HG03571 (cell line): ENCODE results near the gene CFLAR.

Experiments used
- ATAC-seq: cut with Tn5 transposase; IDR thresholded peaks from one replicate; pipeline ENCODE4 v1.9.1; 2021; ENCODE audit not compliant: unreplicated experiment

The CFLAR gene

DNA sequence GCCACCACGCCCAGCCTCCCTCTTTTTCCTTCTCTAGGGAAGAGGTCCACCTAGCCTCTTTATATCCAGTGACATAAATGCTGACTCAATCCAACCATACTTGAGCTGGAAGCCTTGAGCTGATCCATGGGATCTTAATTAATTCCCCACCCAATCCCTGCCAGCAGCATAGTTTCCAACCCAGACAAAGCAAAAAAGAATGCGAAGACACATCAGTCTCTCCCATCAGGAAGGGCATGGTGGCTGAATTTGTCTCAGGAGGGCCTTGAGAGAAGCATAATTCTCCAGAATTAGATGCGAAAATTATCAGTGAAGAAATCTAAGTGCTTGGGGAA, 89.5 kb downstream of the CFLAR start:
- no peak for ATAC-seq

DNA sequence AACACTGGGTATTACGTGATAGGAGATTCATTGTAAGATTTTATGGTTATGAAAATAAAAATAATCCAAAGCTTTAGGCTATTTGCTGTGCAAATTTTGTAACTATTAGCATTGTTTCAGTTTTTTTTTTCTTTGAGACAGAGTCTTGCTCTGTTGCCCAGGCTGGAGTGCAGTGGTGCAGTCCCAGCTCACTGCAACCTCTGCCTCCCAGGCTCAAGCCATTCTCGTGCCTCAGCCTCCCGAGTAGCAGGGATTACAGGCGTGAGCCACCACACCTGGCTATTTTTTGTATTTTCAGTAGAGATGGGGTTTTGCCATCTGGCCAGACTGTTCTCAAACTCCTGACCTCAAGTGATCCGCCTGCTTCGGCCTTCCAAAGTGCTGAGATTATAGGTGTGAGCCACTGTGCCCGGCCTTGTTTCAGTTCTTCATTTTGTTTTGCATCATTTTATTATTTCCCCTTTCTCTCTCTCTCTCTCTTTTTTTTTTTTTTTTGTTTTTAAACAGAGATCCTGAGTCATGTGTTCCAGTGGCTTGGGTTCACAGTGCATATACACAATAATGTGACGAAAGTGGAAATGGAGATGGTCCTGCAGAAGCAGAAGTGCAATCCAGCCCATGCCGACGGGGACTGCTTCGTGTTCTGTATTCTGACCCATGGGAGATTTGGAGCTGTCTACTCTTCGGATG, 92.7 kb downstream of the CFLAR start:
- peak; percentile 56 for ATAC-seq

DNA sequence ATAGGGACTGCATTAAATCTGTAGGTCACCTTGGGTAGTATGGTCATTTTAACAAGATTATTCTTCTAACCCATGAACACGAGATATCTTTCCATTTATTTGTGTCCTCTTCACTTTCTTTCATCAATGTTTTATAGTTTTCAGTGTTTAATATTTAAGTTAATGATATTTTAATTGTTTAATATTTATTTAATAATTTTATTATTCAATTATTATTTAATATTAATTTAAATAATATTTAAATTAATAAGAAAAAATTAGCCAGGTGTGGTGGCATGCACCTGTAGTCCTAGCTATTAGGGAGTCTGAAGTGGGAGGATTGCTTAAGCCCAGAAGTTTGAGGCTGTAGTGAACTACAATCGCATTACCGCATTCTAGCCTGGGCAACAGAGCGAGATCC, 100.0 kb downstream of the CFLAR start:
- no peak for ATAC-seq

DNA sequence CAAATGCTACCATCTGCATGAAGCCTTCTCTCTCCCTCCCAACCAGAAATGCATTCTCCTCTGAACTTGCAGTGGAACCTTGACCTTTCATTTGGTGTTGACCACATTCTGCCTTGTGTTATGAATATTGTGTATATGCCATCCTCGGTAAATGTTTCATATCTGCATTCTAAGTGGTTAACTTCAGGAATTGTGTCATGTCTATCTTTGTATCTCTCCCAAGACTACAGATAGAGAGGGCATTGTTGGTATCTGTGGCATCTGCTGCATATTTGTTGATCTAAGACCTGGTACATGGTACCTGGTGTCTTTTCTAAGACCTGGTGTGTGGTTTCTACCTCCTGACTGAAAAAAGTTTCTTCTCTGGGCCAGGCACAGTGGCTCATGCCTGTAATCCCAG, 101.0 kb downstream of the CFLAR start:
- no peak for ATAC-seq

DNA sequence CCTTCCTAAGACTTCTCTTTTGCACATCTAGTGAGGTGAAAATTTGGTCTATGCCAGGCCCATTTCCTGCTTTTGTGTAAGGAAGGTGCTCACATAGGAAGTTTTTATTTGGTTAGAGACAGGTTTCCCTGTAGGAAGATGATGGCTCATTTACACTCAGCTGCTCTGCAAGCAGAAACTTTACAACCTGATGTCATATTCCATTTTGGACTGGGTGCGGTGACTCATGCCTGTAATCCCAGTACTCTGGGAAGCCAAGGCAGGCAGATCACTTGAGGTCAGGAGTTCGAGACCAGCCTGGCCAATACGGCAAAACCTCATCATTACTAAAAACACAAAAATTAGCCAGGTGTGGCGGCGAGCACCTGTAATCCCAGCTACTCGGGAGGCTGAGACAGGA, 102.8 kb downstream of the CFLAR start:
- no peak for ATAC-seq

DNA sequence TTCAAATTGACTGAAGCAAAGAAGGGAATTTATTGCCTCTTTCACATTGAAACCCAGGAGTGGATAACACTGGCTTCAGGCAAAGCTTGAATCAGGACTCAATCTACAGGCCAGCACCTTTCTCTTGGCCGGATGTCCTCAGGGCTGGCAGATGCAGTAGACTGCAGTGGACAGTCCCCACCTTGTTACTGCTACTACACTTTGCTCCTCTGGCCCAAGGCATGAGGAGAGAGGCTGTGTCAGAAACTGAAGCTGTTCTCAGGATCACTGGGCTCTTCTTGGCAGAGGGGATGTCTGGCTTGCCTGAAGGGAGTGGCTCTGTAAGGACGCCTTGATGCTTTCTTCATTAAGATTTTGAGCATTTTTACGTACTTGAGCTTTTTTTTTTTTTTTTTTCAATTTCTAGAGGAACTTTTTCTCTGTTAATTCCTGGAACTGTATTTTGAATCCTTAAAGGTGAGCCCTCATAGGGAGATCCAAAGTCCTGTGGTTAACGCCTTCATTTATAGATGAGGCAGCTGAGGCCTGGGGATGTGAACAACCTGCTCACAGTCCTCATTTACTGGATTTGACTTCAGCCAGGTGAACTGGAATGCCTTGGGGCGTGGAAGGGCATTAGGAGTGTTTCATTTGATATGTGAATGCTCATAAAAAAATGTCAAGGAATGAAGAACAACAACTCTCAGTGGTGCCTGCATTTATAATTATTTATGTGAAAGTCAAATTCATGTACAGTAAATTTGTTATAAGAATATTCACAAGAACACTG, 103.5 kb downstream of the CFLAR start:
- no peak for ATAC-seq

DNA sequence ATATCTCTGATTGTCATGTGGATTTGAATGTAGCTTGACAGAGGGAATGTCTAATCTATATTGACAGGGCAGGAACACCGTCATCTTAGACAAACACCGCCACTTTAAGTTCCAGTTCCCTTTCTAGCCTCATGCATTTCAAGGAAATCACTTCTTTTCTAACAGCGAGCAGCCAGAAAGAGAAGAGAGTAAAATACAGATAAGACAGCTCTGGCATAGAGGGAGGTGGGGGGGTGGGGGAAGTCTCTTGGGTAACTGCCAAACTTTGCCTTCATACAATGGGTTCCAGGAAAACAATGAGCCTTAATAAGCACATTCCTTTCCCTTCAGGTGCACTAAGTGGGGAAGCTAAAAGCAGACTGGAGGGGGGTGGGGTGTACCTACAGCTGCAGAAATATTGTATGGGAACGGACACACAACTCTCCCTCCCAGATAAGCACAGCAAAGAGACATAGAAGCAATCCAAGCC, 104.2 kb downstream of the CFLAR start:
- ATAC-seq, result no peak

DNA sequence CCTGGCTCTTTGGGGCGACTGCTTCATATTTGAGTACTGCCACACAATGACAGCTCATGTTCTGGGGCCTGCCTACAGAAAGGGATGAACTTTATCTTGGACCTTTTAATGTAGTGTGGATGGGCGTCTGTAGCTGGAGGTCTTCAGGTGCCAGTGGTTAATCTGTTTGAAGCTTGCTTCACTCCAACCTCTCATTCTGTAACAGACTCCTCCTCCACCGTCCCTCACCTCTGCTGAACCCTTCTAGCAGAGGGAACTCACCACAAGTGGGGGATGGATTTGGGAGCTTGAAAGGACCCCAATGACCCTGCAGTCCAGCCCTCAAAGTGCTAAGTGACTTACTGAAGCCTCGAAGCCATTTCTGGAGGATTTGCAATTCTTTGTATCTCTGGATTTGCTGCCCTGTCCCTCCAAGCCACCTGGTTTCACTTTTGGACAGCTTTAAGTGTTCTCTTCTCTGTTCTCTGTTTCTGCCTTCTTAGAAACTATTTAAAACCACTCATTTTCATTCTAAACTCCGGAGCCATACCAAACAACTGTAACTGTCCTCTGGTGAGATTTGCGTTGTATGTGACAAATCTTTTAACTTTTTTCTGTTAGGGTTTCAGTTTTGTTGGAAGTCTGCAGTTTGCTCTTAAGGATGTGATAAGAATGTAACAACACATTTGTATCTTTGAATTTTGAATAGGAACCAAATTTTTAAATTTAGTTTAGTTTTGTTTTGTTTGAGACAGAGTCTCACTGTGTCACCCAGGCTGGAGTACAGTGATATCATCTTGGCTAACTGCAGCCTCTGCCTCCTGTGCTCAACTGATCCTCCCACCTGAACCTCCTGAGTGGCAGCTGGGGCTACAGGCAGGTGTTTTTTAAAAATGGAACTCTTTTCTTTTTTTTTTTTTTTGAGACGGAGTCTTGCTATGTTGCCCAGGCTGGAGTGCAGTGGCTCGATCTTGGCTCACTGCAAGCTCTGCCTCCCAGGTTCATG, 107.4 kb downstream of the CFLAR start:
- ATAC-seq, result peak; percentile 87
